A549 (cell line): ENCODE data around the gene PLPP4.

Experiments used
- CTCF ChIP-seq: fragments of >200 bp; sonication (Bioruptor Twin); formaldehyde crosslinking; IDR thresholded peaks from 3 replicates; pipeline ENCODE4 v1.5.1; 2016
- ELK1 ChIP-seq: fragments of 150-350 bp; IDR thresholded peaks from 2 replicates; pipeline ENCODE4 v1.6.1; 2014; ENCODE audit warnings: low read depth, mild to moderate bottlenecking, low read length
- PBX3 ChIP-seq: IDR thresholded peaks from 2 replicates; pipeline ENCODE4 v1.6.1; 2012
- PHF8 ChIP-seq: fragments of 200-600 bp; sonication (generic); IDR thresholded peaks from 2 replicates; pipeline ENCODE4 v1.6.1; 2016; ENCODE audit warnings: low read depth, mild to moderate bottlenecking, antibody characterized with exemption, moderate library complexity, borderline replicate concordance
- POLR2A ChIP-seq: IDR thresholded peaks from 2 replicates; pipeline ENCODE4 v1.6.1; 2012; ENCODE audit warnings: mild to moderate bottlenecking, low read length
- POLR2AphosphoS2 ChIP-seq: conservative IDR thresholded peaks from 2 replicates; pipeline ENCODE4 v1.6.1; 2012; ENCODE audit warnings: low read length, improper control_type of control experiment, inconsistent platforms
- TP53 ChIP-seq: fragments of 250-450 bp; sonication (Bioruptor Pico); IDR thresholded peaks from 2 replicates; pipeline ENCODE4 v1.5.0; 2021; ENCODE audit warnings: mild to moderate bottlenecking, moderate library complexity
- USF2 ChIP-seq: fragments of 450-650 bp; IDR thresholded peaks from 2 replicates; pipeline ENCODE4 v1.6.1; 2014; ENCODE audit warnings: antibody characterized with exemption

GRCh38 chr10:120634659-120635058, 177.6 kb downstream of the PLPP4 start:
- TF ChIP-seq TP53 (CRISPR knock-in tag) (no peak), POLR2A (no peak), USF2 (no peak), ELK1 (no peak), CTCF (no peak), POLR2AphosphoS2 (no peak), PHF8 (no peak), PBX3 (no peak)
